OCI-LY1 (cell line): ENCODE measurements around the gene IKZF2.

Experiments used
- CTCF ChIP-seq: fragments of 200-600 bp; sonication (generic), shearing (Covaris generic); IDR thresholded peaks from 2 replicates; pipeline ENCODE4 v1.5.1; 2017; ENCODE audit warnings: mild to moderate bottlenecking, antibody characterized with exemption, low read length, moderate library complexity, mixed read lengths
- EZH2 ChIP-seq: fragments of 200-600 bp; sonication (generic), shearing (Covaris generic); IDR thresholded peaks from 2 replicates; pipeline ENCODE4 v1.8.0; 2017; ENCODE audit warnings: borderline replicate concordance, mixed run types, mild to moderate bottlenecking, antibody characterized with exemption, low read length, moderate library complexity, mixed read lengths

GRCh38 chr2:213068676-213069359 is 82.6 kb downstream of the IKZF2 start:
- TF ChIP-seq CTCF: no peak
- no peak for TF ChIP-seq EZH2
